ENCODE data around the gene GIMAP8.

DNA sequence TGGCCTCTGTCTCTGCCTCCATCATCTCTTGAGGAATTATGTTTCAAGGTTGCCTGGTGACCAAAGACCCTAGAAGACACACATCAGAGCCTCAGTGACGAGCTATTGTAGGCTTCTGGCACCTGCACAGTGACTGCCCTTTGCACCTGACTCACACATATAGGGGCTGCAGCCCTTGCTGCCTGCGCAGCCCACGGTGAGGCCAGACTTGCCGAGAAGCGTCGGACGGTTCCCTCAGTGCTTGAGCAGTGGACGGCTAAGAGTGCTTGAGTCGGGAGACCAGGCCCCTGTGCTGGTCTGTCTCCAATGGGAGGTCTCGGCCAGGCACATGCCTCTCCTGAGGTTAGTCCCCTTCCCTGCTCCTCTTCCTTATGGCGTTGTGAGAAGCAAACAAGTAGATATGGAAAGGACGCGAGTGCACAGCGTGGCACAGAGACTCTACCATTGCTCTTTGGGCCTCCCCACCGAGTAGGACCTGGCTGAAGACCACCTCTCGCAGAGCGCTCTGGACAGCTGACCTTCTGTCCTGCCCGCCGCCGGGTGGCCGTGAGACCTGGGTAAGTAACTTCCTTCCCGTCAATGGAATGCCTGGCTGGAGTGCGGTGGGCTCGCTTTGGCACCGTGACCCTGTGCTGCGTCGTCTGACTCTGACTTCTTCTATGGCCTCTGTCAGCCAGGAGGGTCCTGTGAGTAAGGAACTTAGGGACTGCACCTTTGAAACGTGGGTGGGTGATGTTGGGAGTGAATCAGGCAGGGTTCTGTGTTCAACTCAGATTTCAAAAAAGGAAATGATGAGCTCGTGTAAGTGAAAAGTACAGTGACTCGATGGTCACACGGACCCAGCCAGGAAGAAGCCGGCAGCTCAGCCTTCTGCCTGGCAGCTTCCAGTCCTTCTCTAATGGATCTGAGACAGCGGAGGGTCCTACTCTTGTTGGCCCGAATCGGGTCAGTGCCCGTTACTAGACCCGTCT lies 37.6 kb upstream of the GIMAP8 start:
- no peak for TF ChIP-seq ZNF830 (tag by site-specific recombination; IDR thresholded peaks at IDR 0.05; ENCODE audit: low read depth)
- TF ChIP-seq, protein P1, sequence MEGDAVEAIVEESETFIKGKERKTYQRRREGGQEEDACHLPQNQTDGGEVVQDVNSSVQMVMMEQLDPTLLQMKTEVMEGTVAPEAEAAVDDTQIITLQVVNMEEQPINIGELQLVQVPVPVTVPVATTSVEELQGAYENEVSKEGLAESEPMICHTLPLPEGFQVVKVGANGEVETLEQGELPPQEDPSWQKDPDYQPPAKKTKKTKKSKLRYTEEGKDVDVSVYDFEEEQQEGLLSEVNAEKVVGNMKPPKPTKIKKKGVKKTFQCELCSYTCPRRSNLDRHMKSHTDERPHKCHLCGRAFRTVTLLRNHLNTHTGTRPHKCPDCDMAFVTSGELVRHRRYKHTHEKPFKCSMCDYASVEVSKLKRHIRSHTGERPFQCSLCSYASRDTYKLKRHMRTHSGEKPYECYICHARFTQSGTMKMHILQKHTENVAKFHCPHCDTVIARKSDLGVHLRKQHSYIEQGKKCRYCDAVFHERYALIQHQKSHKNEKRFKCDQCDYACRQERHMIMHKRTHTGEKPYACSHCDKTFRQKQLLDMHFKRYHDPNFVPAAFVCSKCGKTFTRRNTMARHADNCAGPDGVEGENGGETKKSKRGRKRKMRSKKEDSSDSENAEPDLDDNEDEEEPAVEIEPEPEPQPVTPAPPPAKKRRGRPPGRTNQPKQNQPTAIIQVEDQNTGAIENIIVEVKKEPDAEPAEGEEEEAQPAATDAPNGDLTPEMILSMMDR (tag by site-specific recombination; IDR thresholded peaks at IDR 0.05) = no peak

Data from HEK293 (cell line).